Keratinocyte (primary cell): ENCODE data around the gene STEAP3. TPM values are rescaled to one million over a fixed set of nuclear protein-coding genes. Genes with fewer than 3 reads are reported as not detected.
"Not testable (repeated sequence)": the region's sequence is repeated elsewhere in the genome, so short reads cannot be mapped to it uniquely, and the experiment has no call there.

Experiments used
- DNase-seq: peaks from one replicate; pipeline ENCODE4 v3.0.0-alpha.2; 2011; ENCODE audit warnings: low read depth, missing footprints, low spot score
- FAIRE-seq: peaks from 2 replicates; lab custom pipeline; 2011; peaks lifted over from hg19 to GRCh38; lab: Jason Lieb, UNC
- H2AFZ ChIP-seq: 2 replicates; pipeline ENCODE4 v1.6.0; 2012; ENCODE audit warnings: low read length, control low read depth, inconsistent platforms; ENCODE audit not compliant: control insufficient read depth
- H3K27ac ChIP-seq: 2 replicates; pipeline ENCODE4 v1.5.1; 2011; ENCODE audit warnings: low read length; ENCODE audit not compliant: control insufficient read depth, insufficient read depth
- H3K27me3 ChIP-seq: 3 replicates; pipeline ENCODE4 v1.6.0; 2011; ENCODE audit warnings: low read length; ENCODE audit not compliant: control insufficient read depth, insufficient read depth; ENCODE audit errors: extremely low read depth
- H3K36me3 ChIP-seq, 2 experiments: 2 replicates in 1 of 2; 3 replicates in 1 of 2; pipeline ENCODE4 v1.5.1; 2011; ENCODE audit warnings: low read length in 2 of 2, mild to moderate bottlenecking in 1 of 2; ENCODE audit not compliant: control insufficient read depth in 2 of 2, insufficient read depth in 2 of 2; ENCODE audit errors: extremely low read depth in 1 of 2
- H3K4me1 ChIP-seq: 3 replicates; pipeline ENCODE4 v1.5.1; 2011; ENCODE audit warnings: low read length; ENCODE audit not compliant: control insufficient read depth, insufficient read depth; ENCODE audit errors: extremely low read depth
- H3K4me2 ChIP-seq: 3 replicates; pipeline ENCODE4 v1.6.0; 2011; ENCODE audit warnings: low read depth, low read length; ENCODE audit not compliant: control insufficient read depth, insufficient read depth; ENCODE audit errors: extremely low read depth
- H3K4me3 ChIP-seq, 3 experiments: fragments of 200-600 bp in 1 of 3; sonication (generic) in 1 of 3; 2 replicates in 2 of 3; 3 replicates in 1 of 3; pipeline ENCODE4 v1.5.1; 2011 to 2016; ENCODE audit warnings: low read length in 3 of 3, mild to moderate bottlenecking in 3 of 3, control low read depth in 2 of 3, inconsistent platforms in 1 of 3, low read depth in 1 of 3, mixed read lengths in 1 of 3, mixed run types in 1 of 3, moderate library complexity in 1 of 3; ENCODE audit not compliant: control insufficient read depth in 2 of 3, insufficient read depth in 2 of 3; ENCODE audit errors: extremely low read depth in 1 of 3
- H3K79me2 ChIP-seq: 2 replicates; pipeline ENCODE4 v1.6.0; 2012; ENCODE audit warnings: low read length; ENCODE audit not compliant: control insufficient read depth, insufficient read depth
- H3K9ac ChIP-seq: 3 replicates; pipeline ENCODE4 v1.6.0; 2011; ENCODE audit warnings: low read length; ENCODE audit not compliant: control insufficient read depth, insufficient read depth; ENCODE audit errors: extremely low read depth
- H3K9me1 ChIP-seq: 3 replicates; pipeline ENCODE4 v1.6.0; 2011; ENCODE audit warnings: low read length; ENCODE audit not compliant: control insufficient read depth, insufficient read depth; ENCODE audit errors: extremely low read depth
- H3K9me3 ChIP-seq: 2 replicates; pipeline ENCODE4 v1.5.1; 2012; ENCODE audit warnings: low read depth, low read length; ENCODE audit not compliant: control insufficient read depth
- H4K20me1 ChIP-seq: 3 replicates; pipeline ENCODE4 v1.6.0; 2011; ENCODE audit warnings: low read length; ENCODE audit not compliant: control insufficient read depth, insufficient read depth; ENCODE audit errors: extremely low read depth
- CTCF ChIP-seq, 3 experiments: IDR thresholded peaks in 1 of 3; conservative IDR thresholded peaks in 1 of 3; optimal IDR thresholded peaks in 1 of 3; 2 replicates in 2 of 3; 3 replicates in 1 of 3; pipeline versions ENCODE3 to v1.5.1; 2011; ENCODE audit warnings: low read length in 3 of 3, mild to moderate bottlenecking in 3 of 3, moderate library complexity in 2 of 3, control low read depth in 1 of 3, inconsistent platforms in 1 of 3; ENCODE audit not compliant: insufficient read depth in 2 of 3; ENCODE audit errors: extremely low read depth in 1 of 3
- EZH2 ChIP-seq: IDR thresholded peaks from one replicate; pipeline ENCODE4 v1.6.1; 2012; ENCODE audit warnings: inconsistent platforms, mild to moderate bottlenecking, low read length, moderate library complexity
- dilution Hi-C: fragments of 300-500 bp; cut with MboI; formaldehyde crosslinking; loops from one replicate; pipeline ENCODE4 v1.7.0; 2020; ENCODE audit warnings: low sequenced_read_pairs; ENCODE audit not compliant: extremely low pct_ligation_motif_present
- polyA plus RNA-seq, 5 experiments: library from polyadenylated mRNA; depleted of rRNA in 3 of 5; stranded (reverse) in 3 of 5; stranded (forward) in 1 of 5; unstranded in 1 of 5; fragments of >200 nt; gene quantifications; 1 replicate in 1 of 5; 2 replicates in 3 of 5; 3 replicates in 1 of 5; pipeline versions ENCODE4 v1.2.1 to v1.2.3, GENCODE V29; 2011 to 2012; ENCODE audit warnings: missing spikeins in 2 of 5, low read depth in 1 of 5, low replicate concordance in 1 of 5

Gene STEAP3
- polyA plus RNA-seq, 1 donor (not counting 4 experiments of a cell fraction or from before 2014, with no cell fraction given): 19.9 TPM

- H4K20me1 ChIP-seq: no peaks in the 10 kb centered on the region
- dilution Hi-C loops: no loop called here
- no peaks in the 10 kb centered on the region for H3K4me1 ChIP-seq
- no peaks in the 10 kb centered on the region for H3K27me3 ChIP-seq
- H3K9me3 ChIP-seq: no peaks in the 10 kb centered on the region
- no peak overlapping the region for H3K4me2 ChIP-seq
- H3K36me3 ChIP-seq: peaks cover 3 to 4% of the 10 kb centered on the region in 2 experiments
- H3K79me2 ChIP-seq: no peaks in the 10 kb centered on the region
- H3K27ac ChIP-seq: no peak overlapping the region
- FAIRE-seq (no peak), DNase-seq (no peak)
- H3K4me3 ChIP-seq: no peak overlapping the region
- no peaks in the 10 kb centered on the region for H3K9me1 ChIP-seq
- H3K9ac ChIP-seq: no peak overlapping the region
- no peak for TF ChIP-seq CTCF (optimal IDR thresholded peaks at IDR 0.05 in 1 of 3, IDR thresholded peaks at IDR 0.05 in 1 of 3, conservative IDR thresholded peaks at IDR 0.05 in 1 of 3; ENCODE audit: extremely low read depth in 1 of 3, insufficient read depth in 2 of 3, low read length in 3 of 3)
- TF ChIP-seq EZH2: no peak
- H2AFZ ChIP-seq: no peak overlapping the region
Observed at GRCh38 chr2:119267604-119268003, 44.0 kb downstream of the STEAP3 start.

- Histone ChIP-seq H3K9me1 (no peaks in the 10 kb centered on the region), H3K36me3 (no peaks in the 10 kb centered on the region), H3K9ac (no peak overlapping the region), H3K27me3 (no peaks in the 10 kb centered on the region), H3K9me3 (no peaks in the 10 kb centered on the region), H4K20me1 (no peaks in the 10 kb centered on the region), H3K79me2 (no peaks in the 10 kb centered on the region), H2AFZ (no peak overlapping the region), H3K4me3 (no peak overlapping the region), H3K4me1 (no peaks in the 10 kb centered on the region), H3K27ac (no peak overlapping the region), H3K4me2 (no peak overlapping the region)
- TF ChIP-seq EZH2 (no peak), CTCF (optimal IDR thresholded peaks at IDR 0.05 in 1 of 3, IDR thresholded peaks at IDR 0.05 in 1 of 3, conservative IDR thresholded peaks at IDR 0.05 in 1 of 3; ENCODE audit: extremely low read depth in 1 of 3, insufficient read depth in 2 of 3, low read length in 3 of 3) (no peak)
- no peak for DNase-seq
- dilution Hi-C loops: no loop called here
- no peak for FAIRE-seq
Observed at GRCh38 chr2:119276864-119277263, 53.2 kb downstream of the STEAP3 start.

- H3K36me3 ChIP-seq, FAIRE-seq, H3K27me3 ChIP-seq, H3K27ac ChIP-seq, H3K9me1 ChIP-seq, H3K9ac ChIP-seq, H3K9me3 ChIP-seq, H3K4me1 ChIP-seq, H4K20me1 ChIP-seq, H2AFZ ChIP-seq, H3K4me2 ChIP-seq, H3K4me3 ChIP-seq, DNase-seq, H3K79me2 ChIP-seq, dilution Hi-C loops: not testable (repeated sequence)
Observed at GRCh38 chr2:119278385-119278784, 54.8 kb downstream of the STEAP3 start.
